ENCODE data around the gene ENTHD1.

GRCh38 chr22:39785232-39785631 is 108.3 kb downstream of the ENTHD1 start:
- TF ChIP-seq, protein P1, sequence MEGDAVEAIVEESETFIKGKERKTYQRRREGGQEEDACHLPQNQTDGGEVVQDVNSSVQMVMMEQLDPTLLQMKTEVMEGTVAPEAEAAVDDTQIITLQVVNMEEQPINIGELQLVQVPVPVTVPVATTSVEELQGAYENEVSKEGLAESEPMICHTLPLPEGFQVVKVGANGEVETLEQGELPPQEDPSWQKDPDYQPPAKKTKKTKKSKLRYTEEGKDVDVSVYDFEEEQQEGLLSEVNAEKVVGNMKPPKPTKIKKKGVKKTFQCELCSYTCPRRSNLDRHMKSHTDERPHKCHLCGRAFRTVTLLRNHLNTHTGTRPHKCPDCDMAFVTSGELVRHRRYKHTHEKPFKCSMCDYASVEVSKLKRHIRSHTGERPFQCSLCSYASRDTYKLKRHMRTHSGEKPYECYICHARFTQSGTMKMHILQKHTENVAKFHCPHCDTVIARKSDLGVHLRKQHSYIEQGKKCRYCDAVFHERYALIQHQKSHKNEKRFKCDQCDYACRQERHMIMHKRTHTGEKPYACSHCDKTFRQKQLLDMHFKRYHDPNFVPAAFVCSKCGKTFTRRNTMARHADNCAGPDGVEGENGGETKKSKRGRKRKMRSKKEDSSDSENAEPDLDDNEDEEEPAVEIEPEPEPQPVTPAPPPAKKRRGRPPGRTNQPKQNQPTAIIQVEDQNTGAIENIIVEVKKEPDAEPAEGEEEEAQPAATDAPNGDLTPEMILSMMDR (IDR thresholded peaks at IDR 0.05): no peak
- no peak for TF ChIP-seq POLR2A (IDR thresholded peaks at IDR 0.05)

All from Peyer's patch (tissue), 4 donors.